ENCODE measurements around the gene SEC24D.

Gene SEC24D

GRCh38 chr4:118772767-118773428, 63.0 kb downstream of the SEC24D start:
- DNase-seq: no peak

DNA sequence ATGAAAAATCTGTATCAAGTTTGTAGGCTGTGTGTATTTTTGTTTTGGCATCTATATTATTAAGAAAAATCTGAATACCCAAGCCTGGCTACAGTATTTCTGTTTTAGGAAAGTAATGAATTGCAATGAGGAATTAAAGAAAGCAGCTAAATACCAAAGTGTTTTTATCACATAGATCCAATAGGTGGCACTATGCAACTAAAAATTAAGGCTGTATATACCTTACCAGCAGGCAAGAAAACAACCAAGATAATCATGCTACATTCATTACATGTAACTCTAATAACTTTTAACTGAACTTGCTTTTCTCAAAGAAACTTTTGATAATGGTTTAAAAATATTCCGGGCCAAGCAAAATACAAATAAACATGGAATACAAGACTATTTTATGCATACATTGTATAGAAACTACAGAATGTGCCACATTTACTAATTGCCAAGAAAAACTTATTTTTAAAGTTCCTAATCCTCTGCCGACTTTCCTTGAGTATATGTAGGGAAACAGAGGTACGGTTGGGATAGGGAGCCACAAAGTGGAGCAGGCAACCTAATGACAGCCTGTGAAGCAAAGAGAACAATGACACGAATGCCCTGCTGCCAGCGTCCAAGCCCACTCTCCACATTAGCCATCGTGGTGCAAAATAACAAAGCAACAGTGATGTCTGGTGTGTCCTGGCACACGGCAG, 63.7 kb downstream of the SEC24D start:
- DNase-seq: no peak

DNA sequence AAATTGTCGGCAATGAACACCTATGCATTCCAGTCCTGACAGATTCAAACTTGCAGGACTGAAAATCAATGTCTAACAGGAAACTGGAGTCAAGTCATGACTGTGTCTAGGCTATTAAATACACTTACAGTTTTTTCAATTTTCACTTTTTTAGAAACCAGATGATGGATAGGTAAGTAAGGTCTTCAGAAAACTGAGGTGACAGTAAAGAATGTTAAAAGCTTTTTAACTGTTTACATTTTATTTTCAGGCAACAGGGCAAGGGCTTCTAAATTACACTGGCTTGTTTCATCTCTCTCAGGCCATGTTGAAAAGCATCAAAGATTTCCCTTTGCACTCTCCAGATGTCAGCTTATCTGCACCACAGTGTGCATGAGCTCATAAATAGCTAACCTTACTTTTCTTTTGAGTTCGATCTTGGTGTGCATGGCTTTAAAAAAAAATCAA, 65.2 kb downstream of the SEC24D start:
- no peak for DNase-seq

- DNase-seq: no peak
Measured at GRCh38 chr4:118769161-118769560, 66.8 kb downstream of the SEC24D start.

GRCh38 chr4:118767109-118767508, 68.8 kb downstream of the SEC24D start:
- DNase-seq: no peak

GRCh38 chr4:118765399-118765798, 70.5 kb downstream of the SEC24D start:
- no peak for DNase-seq

DNA sequence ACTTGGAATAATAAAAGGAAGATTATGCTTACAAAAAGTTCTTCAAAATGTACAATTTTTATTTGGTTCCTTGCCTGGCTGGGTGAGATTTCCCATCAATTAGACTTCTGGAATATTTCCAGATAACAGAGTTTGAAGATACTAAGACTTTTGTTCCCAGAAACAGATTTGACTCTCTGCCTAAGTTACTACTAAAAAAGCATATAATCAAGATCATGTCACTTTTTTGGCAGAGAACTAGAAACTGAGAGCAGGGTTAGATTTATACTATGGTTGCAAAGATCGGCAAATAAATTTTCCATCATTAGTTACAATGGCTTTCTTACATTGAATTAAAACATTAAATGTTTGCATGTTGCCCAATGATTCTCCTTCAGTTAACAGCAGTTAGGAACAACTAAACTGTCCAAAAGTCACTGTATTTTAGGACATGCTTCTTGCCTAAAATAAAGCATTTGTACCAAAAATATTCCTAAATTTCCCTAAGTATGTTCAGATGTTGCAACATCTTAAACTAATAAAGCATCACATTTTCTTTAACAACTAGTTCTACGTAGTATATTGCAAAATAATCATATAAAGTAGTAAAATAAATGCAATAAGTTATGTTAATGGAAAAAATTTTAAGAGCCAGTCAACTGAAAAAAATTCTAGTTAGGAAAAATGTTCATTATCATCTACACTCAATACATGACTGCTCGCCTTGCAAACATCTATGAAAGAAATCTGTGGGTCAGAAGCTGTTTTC, 73.0 kb downstream of the SEC24D start:
- DNase-seq: no peak

DNA sequence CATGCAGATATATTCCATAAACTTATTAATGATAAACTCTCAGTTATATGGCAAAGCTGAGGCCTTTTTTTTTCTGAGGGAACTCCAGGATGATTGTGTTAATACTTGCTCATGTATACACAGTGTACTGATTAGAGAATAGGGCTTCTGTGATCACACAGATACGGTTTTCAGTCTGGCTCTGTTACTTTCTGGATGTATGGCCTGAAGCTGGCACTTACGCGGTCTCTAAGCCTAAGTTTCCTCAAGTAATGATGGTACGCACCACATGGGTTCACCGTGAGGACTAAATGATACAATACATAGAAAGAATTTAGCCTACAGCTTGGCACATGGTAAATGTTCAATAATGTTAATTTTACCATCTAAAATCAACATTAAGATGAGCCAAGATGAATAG, 73.8 kb downstream of the SEC24D start:
- DNase-seq: no peak

DNA sequence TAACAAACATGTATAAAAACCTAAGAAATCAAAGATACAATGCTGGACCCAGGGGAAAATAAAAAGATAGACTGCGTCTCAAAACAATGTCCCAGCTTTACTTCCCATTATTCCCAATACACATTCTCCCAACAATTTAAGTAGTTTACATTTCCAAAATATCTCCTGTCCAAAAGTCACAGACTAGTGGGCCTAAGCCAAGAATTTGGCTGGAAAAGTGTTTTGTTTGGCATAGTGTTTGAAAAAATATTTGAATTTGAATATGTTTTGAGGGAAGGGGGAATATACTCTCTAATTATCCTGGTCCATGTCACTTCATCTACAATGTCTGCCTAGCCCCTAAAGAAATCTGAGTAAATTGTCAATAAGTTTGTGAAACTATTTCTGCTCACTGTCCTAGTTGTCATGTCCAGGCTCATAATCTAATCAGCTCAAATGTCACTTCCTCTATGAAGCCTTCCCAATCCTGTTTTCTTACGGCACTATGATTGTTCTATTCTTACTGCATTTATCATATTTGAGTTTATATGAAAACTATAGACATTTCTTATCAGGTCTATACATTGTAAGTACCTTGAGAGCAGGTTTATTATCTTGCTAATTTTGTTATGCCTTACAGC, 74.4 kb downstream of the SEC24D start:
- DNase-seq: no peak

GRCh38 chr4:118760493-118760892, 75.4 kb downstream of the SEC24D start:
- DNase-seq: no peak

DNA sequence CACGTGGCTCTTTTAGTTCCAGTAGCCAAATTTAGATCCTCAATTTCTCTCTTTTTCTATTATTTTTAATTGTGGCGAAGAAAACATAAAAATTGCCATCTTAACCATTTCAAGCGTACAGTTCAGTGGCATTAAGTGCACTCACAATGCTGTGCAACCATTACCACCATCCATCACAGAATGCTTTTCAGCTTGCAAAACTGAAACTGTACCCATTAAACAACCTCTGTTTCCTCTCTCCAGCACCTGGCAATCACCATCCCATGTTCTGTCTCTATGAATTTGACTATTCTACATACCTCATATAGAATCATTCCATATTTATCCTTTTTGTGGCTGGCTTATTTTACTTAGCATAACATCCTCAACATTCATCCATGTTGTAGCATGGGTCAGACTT, 75.8 kb downstream of the SEC24D start:
- no peak for DNase-seq

GRCh38 chr4:118759481-118759880, 76.4 kb downstream of the SEC24D start:
- DNase-seq: no peak

DNA sequence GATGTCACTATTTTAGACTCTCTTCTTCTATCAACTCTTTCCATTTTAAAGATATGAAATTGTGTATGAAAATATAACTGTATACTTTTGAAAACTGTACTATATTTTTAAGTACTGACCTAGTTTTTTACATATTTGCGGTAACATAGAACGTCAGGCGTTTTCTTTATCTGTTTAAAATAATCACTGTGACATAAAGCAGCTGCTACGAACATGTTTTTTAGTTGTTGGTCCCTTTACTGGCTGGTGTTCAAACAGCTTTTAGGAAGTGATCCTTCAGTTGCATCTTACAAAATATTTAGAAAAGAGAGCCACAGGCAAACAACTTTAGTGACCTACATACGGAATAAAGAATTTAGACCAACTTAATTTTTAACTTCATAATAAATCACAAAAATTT, 77.6 kb downstream of the SEC24D start:
- DNase-seq: no peak

GRCh38 chr4:118757761-118758251, 78.1 kb downstream of the SEC24D start:
- no peak for DNase-seq

- no peak for DNase-seq
Measured at GRCh38 chr4:118756958-118757357, 79.0 kb downstream of the SEC24D start.

GRCh38 chr4:118756429-118756828, 79.5 kb downstream of the SEC24D start:
- DNase-seq: no peak

DNA sequence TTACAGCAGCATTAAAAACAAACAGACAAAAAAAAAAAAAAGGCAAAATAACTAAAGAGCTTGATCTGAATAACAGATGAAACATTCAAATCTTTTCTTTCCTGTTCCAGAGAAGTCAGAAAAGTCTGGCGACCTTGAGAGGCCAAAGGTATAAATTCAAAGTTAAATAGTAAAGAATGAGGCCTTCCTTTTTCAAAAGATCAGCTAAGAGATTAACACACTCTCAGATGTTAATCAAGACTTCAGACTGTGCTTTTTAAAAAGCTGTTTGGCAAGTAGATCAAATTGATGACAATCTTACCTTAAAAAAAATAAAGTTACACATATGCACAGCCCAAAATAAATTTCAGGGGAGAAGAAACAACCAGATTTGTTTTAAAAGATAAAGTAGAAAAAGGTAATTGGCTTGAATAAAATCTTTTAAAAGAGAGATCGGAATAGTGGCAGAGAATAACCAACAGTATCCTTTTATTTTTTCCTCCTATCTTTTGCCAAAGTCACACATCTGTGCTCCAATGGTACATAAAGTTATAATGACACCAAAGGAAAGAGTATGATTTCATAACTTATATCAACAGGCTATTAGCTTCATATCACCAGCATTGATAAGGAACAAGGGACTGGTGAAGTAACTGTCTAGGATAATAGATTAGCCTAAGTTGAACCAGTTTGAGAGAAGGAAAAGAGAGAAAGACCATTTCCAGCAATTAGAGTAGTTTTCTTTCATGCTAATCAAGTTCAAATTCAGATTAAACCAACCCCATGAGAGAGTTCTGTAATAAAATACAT, 80.3 kb downstream of the SEC24D start:
- no peak for DNase-seq

DNA sequence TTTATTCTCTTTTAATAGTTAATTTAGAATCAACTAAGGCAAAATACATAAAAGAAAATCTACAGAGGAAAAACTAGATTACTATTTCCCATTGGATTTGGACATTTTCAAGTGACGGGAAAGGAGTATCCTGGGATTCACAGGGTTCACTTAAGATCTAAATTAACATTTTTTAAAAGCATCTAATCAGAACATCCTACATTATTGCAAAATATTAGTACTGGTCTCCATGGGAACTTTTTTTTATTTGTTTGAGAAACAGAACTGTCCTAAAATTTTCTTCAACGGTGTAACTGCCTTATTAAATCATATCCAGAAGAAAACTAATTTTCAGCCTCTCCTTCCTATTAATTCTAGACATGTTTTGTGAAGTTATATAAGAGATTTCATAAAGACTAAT, 81.0 kb downstream of the SEC24D start:
- DNase-seq: no peak

GRCh38 chr4:118753685-118754084, 82.2 kb downstream of the SEC24D start:
- DNase-seq: no peak

DNA sequence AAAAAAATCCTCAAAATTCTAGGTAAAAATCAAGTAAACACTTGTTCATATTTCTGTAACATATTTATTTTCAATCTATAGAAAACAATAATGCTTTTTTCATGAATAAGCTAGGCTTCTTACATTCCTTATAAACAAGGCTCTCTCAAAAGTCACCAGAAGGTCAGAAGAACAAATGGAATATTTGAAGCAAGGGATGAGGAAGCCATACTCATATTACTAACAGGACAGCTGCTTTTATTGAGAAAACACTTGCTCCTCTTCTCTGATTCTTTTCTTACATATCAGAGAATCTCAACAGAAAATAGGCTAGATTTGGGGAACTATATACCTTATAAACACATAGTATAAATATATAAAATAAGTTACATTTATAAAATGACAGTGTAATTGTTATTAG, 82.8 kb downstream of the SEC24D start:
- no peak for DNase-seq

DNA sequence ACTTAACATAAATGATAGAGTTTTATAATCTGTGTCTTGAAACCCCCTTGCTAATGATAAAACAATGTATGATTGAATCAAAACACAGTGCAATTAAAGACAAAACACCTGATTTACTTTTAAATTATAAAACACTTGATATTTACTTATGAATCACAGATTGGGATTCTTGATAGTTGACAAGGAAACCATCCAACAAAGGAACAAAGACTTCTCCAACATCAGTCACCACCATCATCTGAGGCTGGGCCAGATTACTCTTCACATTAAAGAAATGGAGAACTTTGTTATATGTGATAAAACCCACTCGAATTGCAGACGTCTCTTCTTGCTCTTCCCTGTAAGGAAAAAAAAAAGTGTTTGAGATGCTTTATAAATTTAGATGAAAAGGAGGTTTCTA, 83.4 kb downstream of the SEC24D start:
- no peak for DNase-seq

- no peak for DNase-seq
Measured at GRCh38 chr4:118751629-118752323, 84.2 kb downstream of the SEC24D start.
